ENCODE data around the gene OSBPL5. TPM values are rescaled to one million over a fixed set of nuclear protein-coding genes. Genes with fewer than 3 reads are reported as not detected.

OSBPL5 gene
- total and polyA plus RNA-seq, 9 of the 15 experiments (the other 6 are each of a cell fraction or from before 2014, with no cell fraction given) = 0.06 to 14.8 (median 3.2) TPM

GRCh38 chr11:3169255-3170043 lies 4.3 kb upstream of the OSBPL5 start (continued):
- TF ChIP-seq GTF3C2 (IDR thresholded peaks at IDR 0.05; ENCODE audit: borderline replicate concordance, extremely low read depth, insufficient read length) = no peak
- no peak for TF ChIP-seq GMEB1 (CRISPR knock-in tag; IDR thresholded peaks at IDR 0.05)
- TF ChIP-seq CCNT2 (IDR thresholded peaks at IDR 0.05; ENCODE audit: borderline replicate concordance, extremely low read depth, insufficient read length, low read depth, low read length) = peak; percentile 74
- no peak for TF ChIP-seq ZNF699 (CRISPR knock-in tag; IDR thresholded peaks at IDR 0.05; ENCODE audit: insufficient replicate concordance)
- no peak for TF ChIP-seq CREB3 (tag; conservative IDR thresholded peaks at IDR 0.05; ENCODE audit: low read depth)
- TF ChIP-seq MTF1 (CRISPR knock-in tag; IDR thresholded peaks at IDR 0.05; ENCODE audit: borderline replicate concordance) = no peak
- TF ChIP-seq ZNF318 (IDR thresholded peaks at IDR 0.05; ENCODE audit: borderline replicate concordance in 1 of 2, low read depth in 1 of 2) = no peak
- TF ChIP-seq SPI1 (IDR thresholded peaks at IDR 0.05; ENCODE audit: borderline replicate concordance, low read depth, low read length) = no peak
- TF ChIP-seq ZNF121 (CRISPR knock-in tag; conservative IDR thresholded peaks at IDR 0.05) = no peak
- no peak for TF ChIP-seq SAFB2 (IDR thresholded peaks at IDR 0.05; ENCODE audit: borderline replicate concordance, low read depth, low read length, severe bottlenecking)
- TF ChIP-seq SRSF9 (IDR thresholded peaks at IDR 0.05; ENCODE audit: borderline replicate concordance, low read depth, low read length) = no peak
